Neural cell (in vitro differentiated cells): ENCODE results near the gene APCDD1.

Experiments used
- EP300 ChIP-seq: fragments of 450-650 bp; conservative IDR thresholded peaks from 2 replicates; pipeline ENCODE4 v1.6.1; 2014; ENCODE audit warnings: antibody characterized with exemption, mild to moderate bottlenecking, moderate library complexity; ENCODE audit not compliant: poor library complexity, severe bottlenecking
- EZH2 ChIP-seq: fragments of 200-600, 300-800 bp; shearing (Covaris generic), sonication (generic); IDR thresholded peaks from 2 replicates; pipeline ENCODE4 v1.6.1; 2014; ENCODE audit warnings: antibody characterized with exemption, low read length, borderline replicate concordance, mild to moderate bottlenecking; ENCODE audit not compliant: insufficient read depth, poor library complexity, severe bottlenecking
- POLR2AphosphoS5 ChIP-seq: IDR thresholded peaks from 2 replicates; pipeline ENCODE4 v1.6.1; 2012
- RAD21 ChIP-seq: fragments of 450-650 bp; conservative IDR thresholded peaks from 2 replicates; pipeline ENCODE4 v1.6.1; 2014; ENCODE audit warnings: antibody characterized with exemption, mild to moderate bottlenecking, moderate library complexity
- REST ChIP-seq: IDR thresholded peaks from 2 replicates; pipeline ENCODE4 v1.6.1; 2012; ENCODE audit warnings: borderline replicate concordance
- SMC3 ChIP-seq: fragments of 450-650 bp; conservative IDR thresholded peaks from 2 replicates; pipeline ENCODE4 v1.6.1; 2014; ENCODE audit warnings: antibody characterized with exemption, mild to moderate bottlenecking, moderate library complexity; ENCODE audit not compliant: poor library complexity
- TAF1 ChIP-seq: IDR thresholded peaks from 2 replicates; pipeline ENCODE4 v1.6.1; 2012; ENCODE audit warnings: low read depth
- TF ChIP-seq, protein P1 (sequence below): fragments of 450-650 bp; IDR thresholded peaks from 2 replicates; pipeline ENCODE4 v1.5.1; 2014; ENCODE audit warnings: antibody characterized with exemption, mild to moderate bottlenecking, moderate library complexity; ENCODE audit not compliant: poor library complexity, severe bottlenecking

DNA sequence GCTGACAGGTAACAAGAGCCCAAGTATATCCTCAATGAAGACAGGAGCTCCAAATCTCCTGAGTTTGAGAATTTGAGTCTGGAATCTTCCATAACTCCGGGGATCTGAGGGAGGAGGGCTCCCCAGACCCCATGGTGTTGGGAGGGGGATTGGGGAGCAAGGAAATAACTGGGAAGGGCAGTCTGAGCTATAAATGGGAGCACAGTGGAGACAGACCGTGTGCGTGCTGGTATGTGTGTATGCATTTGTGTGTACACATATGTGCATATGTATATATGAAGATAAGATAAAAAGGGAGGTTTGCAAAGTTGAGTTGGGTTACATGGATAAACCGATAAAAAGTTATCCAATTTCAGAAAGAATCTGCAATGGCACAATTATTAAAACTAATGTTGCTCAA is 2.3 kb downstream of the APCDD1 start:
- TF ChIP-seq EP300 (no peak), EZH2 (no peak), RAD21 (no peak), POLR2AphosphoS5 (no peak), TAF1 (no peak), REST (no peak), SMC3 (no peak)
- TF ChIP-seq, protein P1, sequence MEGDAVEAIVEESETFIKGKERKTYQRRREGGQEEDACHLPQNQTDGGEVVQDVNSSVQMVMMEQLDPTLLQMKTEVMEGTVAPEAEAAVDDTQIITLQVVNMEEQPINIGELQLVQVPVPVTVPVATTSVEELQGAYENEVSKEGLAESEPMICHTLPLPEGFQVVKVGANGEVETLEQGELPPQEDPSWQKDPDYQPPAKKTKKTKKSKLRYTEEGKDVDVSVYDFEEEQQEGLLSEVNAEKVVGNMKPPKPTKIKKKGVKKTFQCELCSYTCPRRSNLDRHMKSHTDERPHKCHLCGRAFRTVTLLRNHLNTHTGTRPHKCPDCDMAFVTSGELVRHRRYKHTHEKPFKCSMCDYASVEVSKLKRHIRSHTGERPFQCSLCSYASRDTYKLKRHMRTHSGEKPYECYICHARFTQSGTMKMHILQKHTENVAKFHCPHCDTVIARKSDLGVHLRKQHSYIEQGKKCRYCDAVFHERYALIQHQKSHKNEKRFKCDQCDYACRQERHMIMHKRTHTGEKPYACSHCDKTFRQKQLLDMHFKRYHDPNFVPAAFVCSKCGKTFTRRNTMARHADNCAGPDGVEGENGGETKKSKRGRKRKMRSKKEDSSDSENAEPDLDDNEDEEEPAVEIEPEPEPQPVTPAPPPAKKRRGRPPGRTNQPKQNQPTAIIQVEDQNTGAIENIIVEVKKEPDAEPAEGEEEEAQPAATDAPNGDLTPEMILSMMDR, result no peak
